ENCODE measurements around the gene CCDC7. TPM values are rescaled to one million over a fixed set of nuclear protein-coding genes. Genes with fewer than 3 reads are reported as not detected.
A peak's percentile ranks its signal among the peaks of the same experiment; 100 is the strongest.
"Not testable (repeated sequence)": the region's sequence is repeated elsewhere in the genome, so short reads cannot be mapped to it uniquely, and the experiment has no call there.

The CCDC7 gene
- total RNA-seq, 2 experiments from 2014 or later, result 9.0 TPM

GRCh38 chr10:32917817-32918216 is 471.9 kb downstream of the CCDC7 start:
- H3K27me3 Mint-ChIP-seq; ATAC-seq; H3K4me1 Mint-ChIP-seq; H3K9me3 Mint-ChIP-seq (ENCODE audit: low read depth); intact Hi-C loops (cut with DNase I, micrococcal nuclease); H3K27ac Mint-ChIP-seq; CTCF ChIA-PET; POLR2A ChIA-PET; DNase-seq; H3K4me3 Mint-ChIP-seq: not testable (repeated sequence)
- peaks cover 57% of the 10 kb centered on the region for H3K36me3 Mint-ChIP-seq (ENCODE audit: low read depth)

- CTCF ChIA-PET, result no interaction called here
- H3K4me1 Mint-ChIP-seq, result peaks cover 14% of the 10 kb centered on the region
- POLR2A ChIA-PET, result no interaction called here
- DNase-seq (no peak), ATAC-seq (no peak)
- peaks cover 5% of the 10 kb centered on the region for H3K9me3 Mint-ChIP-seq (ENCODE audit: low read depth)
- peaks cover 44% of the 10 kb centered on the region for H3K36me3 Mint-ChIP-seq (ENCODE audit: low read depth)
- H3K4me3 Mint-ChIP-seq, result no peak overlapping the region
- H3K27ac Mint-ChIP-seq, result no peak overlapping the region
- intact Hi-C loops (cut with DNase I, micrococcal nuclease), result no loop called here
- H3K27me3 Mint-ChIP-seq, result no peaks in the 10 kb centered on the region
Observed at GRCh38 chr10:32922170-32922569, 476.2 kb downstream of the CCDC7 start.

GRCh38 chr10:32923134-32923533 is 477.2 kb downstream of the CCDC7 start:
- H3K27ac Mint-ChIP-seq, result no peak overlapping the region
- ATAC-seq (no peak), DNase-seq (peak; percentile 10)
- CTCF ChIA-PET, result interaction anchor here (1.1 kb wide), 1 partner anchor 86 kb away, joined by 3 read pairs; no protein-coding TSS in a partner anchor
- peaks cover 5% of the 10 kb centered on the region for H3K9me3 Mint-ChIP-seq (ENCODE audit: low read depth)
- H3K36me3 Mint-ChIP-seq (ENCODE audit: low read depth), result peaks cover 43% of the 10 kb centered on the region
- H3K4me3 Mint-ChIP-seq, result no peak overlapping the region
- no peaks in the 10 kb centered on the region for H3K27me3 Mint-ChIP-seq
- POLR2A ChIA-PET, result no interaction called here
- H3K4me1 Mint-ChIP-seq, result peaks cover 16% of the 10 kb centered on the region
- intact Hi-C loops (cut with DNase I, micrococcal nuclease), result no loop called here

DNA sequence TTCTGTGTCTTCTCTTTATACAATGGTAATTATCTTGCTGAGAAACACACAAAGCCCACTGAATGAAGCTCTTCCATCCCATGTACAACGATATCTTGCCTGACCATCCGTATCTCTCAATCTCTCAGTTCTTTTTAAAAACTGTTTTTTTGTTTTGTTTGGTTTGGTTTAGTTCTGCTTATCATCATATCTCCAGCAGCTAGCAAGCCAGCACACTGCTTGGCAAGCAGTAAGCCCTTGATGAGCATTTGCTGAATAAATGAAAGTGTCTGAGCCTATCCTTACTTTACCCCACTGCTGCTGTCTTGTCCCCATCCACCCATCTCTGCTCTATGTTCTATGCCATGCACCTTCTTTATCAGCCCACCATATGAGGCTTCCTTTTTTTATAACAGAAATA is 477.9 kb downstream of the CCDC7 start:
- ChIA-PET POLR2A (no interaction called here), CTCF (interaction anchor here (1.1 kb wide), 1 partner anchor 85 kb away, joined by 3 read pairs; no protein-coding TSS in a partner anchor)
- ATAC-seq, result no peak
- H3K27ac Mint-ChIP-seq, result no peak overlapping the region
- H3K4me3 Mint-ChIP-seq, result no peak overlapping the region
- H3K36me3 Mint-ChIP-seq (ENCODE audit: low read depth), result peaks cover 43% of the 10 kb centered on the region
- DNase-seq, result no peak
- peaks cover 16% of the 10 kb centered on the region for H3K4me1 Mint-ChIP-seq
- intact Hi-C loops (cut with DNase I, micrococcal nuclease), result no loop called here
- no peaks in the 10 kb centered on the region for H3K27me3 Mint-ChIP-seq
- peaks cover 3% of the 10 kb centered on the region for H3K9me3 Mint-ChIP-seq (ENCODE audit: low read depth)

Other genes with a start within 250 kb of the CCDC7 start
- gene EPC1, start 99.0 kb upstream of the CCDC7 start, total RNA-seq, result 10 to 100 TPM; 28.8 to 31.0 TPM